Ovary (tissue), 9 donors: ENCODE data around the gene PPFIBP2. TPM values are rescaled to one million over a fixed set of nuclear protein-coding genes. Genes with fewer than 3 reads are reported as not detected.

Experiments used
- DNase-seq, 5 donors: peaks; one replicate each; pipeline ENCODE4 v3.0.0-alpha.2; 2019 to 2020
- H3K27ac ChIP-seq, 2 donors: fragments of 200-600 bp; one replicate each; pipeline versions ENCODE4 v1.5.1 to v1.8.0; 2019 to 2022
- H3K27me3 ChIP-seq: fragments of 200-600 bp; one replicate; pipeline ENCODE4 v1.8.0; 2022
- H3K36me3 ChIP-seq: fragments of 200-600 bp; sonication (generic); one replicate; pipeline ENCODE4 v1.5.1; 2019
- H3K4me1 ChIP-seq: one replicate; pipeline ENCODE4 v1.8.1; 2013; ENCODE audit warnings: mild to moderate bottlenecking, moderate library complexity; ENCODE audit not compliant: insufficient read depth
- H3K4me3 ChIP-seq: fragments of 200-600 bp; sonication (generic); one replicate; pipeline ENCODE4 v1.5.1; 2017
- H3K9me3 ChIP-seq, 2 donors: fragments of 200-600 bp in 1 of 2; sonication (generic) in 1 of 2; one replicate each; pipeline versions ENCODE4 v1.5.1 to v1.8.1; 2013 to 2019; ENCODE audit warnings: mild to moderate bottlenecking in 1 of 2, moderate library complexity in 1 of 2
- CTCF ChIP-seq, 3 donors: fragments of 450-650 bp in 2 of 3; fragments of 200-600 bp in 1 of 3; IDR thresholded peaks; one replicate each; pipeline versions ENCODE4 v1.5.1 to v1.8.0; 2016 to 2022; ENCODE audit warnings: antibody characterized with exemption in 3 of 3, mild to moderate bottlenecking in 1 of 3
- EP300 ChIP-seq: sonication (generic); formaldehyde crosslinking; IDR thresholded peaks from one replicate; pipeline ENCODE4 v1.6.1; 2017; ENCODE audit warnings: antibody characterized with exemption
- POLR2A ChIP-seq: fragments of 450-650 bp; IDR thresholded peaks from one replicate; pipeline ENCODE4 v1.6.1; 2017; ENCODE audit warnings: antibody characterized with exemption, mild to moderate bottlenecking, moderate library complexity
- WGBS, 3 donors: extraction: QIAGEN DNeasy Blood & Tissue Kit in 1 of 3; methylation state at CpG; one replicate each; pipeline versions ENCODE4 v1.1.5 to v1.1.7; 2013 to 2017; 5-methylcytosine and 5-hydroxymethylcytosine counted together
- intact Hi-C, 4 donors: fragments of 100-400 bp; cut with DNase I; formaldehyde crosslinking; loops; one replicate each; pipeline versions ENCODE4 v1.11.0 to v1.15.1; 2022 to 2023
- polyA plus RNA-seq, 2 donors: library from polyadenylated mRNA; stranded (reverse); fragments of 200-250 nt in 1 of 2; fragments of 350-450 nt in 1 of 2; fragmentation: Illumina TruSeq in 1 of 2; extraction: RNeasy Lipid Tissue Mini Kit (QIAGEN cat#74804) in 1 of 2; gene quantifications; one replicate each; pipeline ENCODE4 v1.2.3, GENCODE V29; 2013 to 2014
- total RNA-seq, 7 donors: library from RNA; depleted of rRNA in 2 of 7; stranded (reverse); fragments of >200 nt in 2 of 7; fragmentation: NEBNext Ultra II Directional in 3 of 7; extraction: Animal tissue kit (Norgen Biotek cat#: 25700) in 3 of 7; gene quantifications; one replicate each; pipeline versions ENCODE4 v1.1.0 to v1.2.4, GENCODE V29; 2016 to 2023
- donor health status: DM: no; HTN: no; CAD: no; lungs with moderate emphysema.
- donor health status: DM: no; HTN: no; CAD: no.
- donor health status: Bipolar disorder and iron deficiency.
- donor health status: DM: yes; HTN: yes; CAD: no.
- donor health status: DM: no; HTN: no; CAD: no.
- donor health status: DM: yes; HTN: yes; CAD: no.

PPFIBP2 gene
- total and polyA plus RNA-seq, 9 donors = 9.6 to 36.2 (median 20.7) TPM

GRCh38 chr11:7638710-7639642 lies 125.2 kb downstream of the PPFIBP2 start:
- Histone ChIP-seq H3K36me3 (no peaks in the 10 kb centered on the region), H3K9me3 (no peaks in the 10 kb centered on the region), H3K4me3 (no peak overlapping the region), H3K27ac (no peak overlapping the region), H3K4me1 (no peaks in the 10 kb centered on the region), H3K27me3 (no peaks in the 10 kb centered on the region)
- no peak for DNase-seq
- WGBS, 3 donors = 70 to 79% (median 78%) methylated on average over 5 of the region's 5 CpGs
- no peak for TF ChIP-seq EP300
- no peak for TF ChIP-seq POLR2A
- no peak for TF ChIP-seq CTCF (IDR thresholded peaks at IDR 0.05)
- intact Hi-C loops = no loop called here

- Histone ChIP-seq H3K4me3 (no peak overlapping the region), H3K4me1 (no peaks in the 10 kb centered on the region), H3K36me3 (no peaks in the 10 kb centered on the region), H3K27me3 (no peaks in the 10 kb centered on the region), H3K9me3 (no peaks in the 10 kb centered on the region), H3K27ac (no peak overlapping the region)
- TF ChIP-seq EP300 (no peak), POLR2A (no peak), CTCF (IDR thresholded peaks at IDR 0.05) (no peak)
- intact Hi-C loops = no loop called here
- DNase-seq = no peak
- 81 to 87% (median 82%) methylated on average over 5 of the region's 5 CpGs for WGBS, 3 donors
These were observed 125.8 kb downstream of the PPFIBP2 start for GRCh38 chr11:7639643-7640025.

- Histone ChIP-seq H3K4me1 (no peaks in the 10 kb centered on the region), H3K36me3 (no peaks in the 10 kb centered on the region), H3K9me3 (no peaks in the 10 kb centered on the region), H3K4me3 (no peak overlapping the region), H3K27ac (no peak overlapping the region), H3K27me3 (no peaks in the 10 kb centered on the region)
- TF ChIP-seq EP300 (no peak), CTCF (IDR thresholded peaks at IDR 0.05) (no peak), POLR2A (no peak)
- DNase-seq = no peak
- 90 to 93% (median 91%) methylated on average over 6 of the region's 6 CpGs for WGBS, 3 donors
- intact Hi-C loops = no loop called here
These were observed 127.0 kb downstream of the PPFIBP2 start for GRCh38 chr11:7640816-7641215.

- Histone ChIP-seq H3K27ac (no peak overlapping the region), H3K9me3 (no peaks in the 10 kb centered on the region), H3K36me3 (no peaks in the 10 kb centered on the region), H3K4me1 (no peaks in the 10 kb centered on the region), H3K27me3 (no peaks in the 10 kb centered on the region), H3K4me3 (no peak overlapping the region)
- intact Hi-C loops = no loop called here
- TF ChIP-seq POLR2A = no peak
- TF ChIP-seq EP300 = no peak
- no peak for TF ChIP-seq CTCF (IDR thresholded peaks at IDR 0.05)
- no peak for DNase-seq
- 50 to 53% (median 53%) methylated on average over 4 of the region's 4 CpGs for WGBS, 3 donors
These were observed 128.9 kb downstream of the PPFIBP2 start for GRCh38 chr11:7642747-7643146.
